ENCODE data around the gene FOXK1.
"Not testable (repeated sequence)": the region's sequence is repeated elsewhere in the genome, so short reads cannot be mapped to it uniquely, and the experiment has no call there.

Gene FOXK1

DNA sequence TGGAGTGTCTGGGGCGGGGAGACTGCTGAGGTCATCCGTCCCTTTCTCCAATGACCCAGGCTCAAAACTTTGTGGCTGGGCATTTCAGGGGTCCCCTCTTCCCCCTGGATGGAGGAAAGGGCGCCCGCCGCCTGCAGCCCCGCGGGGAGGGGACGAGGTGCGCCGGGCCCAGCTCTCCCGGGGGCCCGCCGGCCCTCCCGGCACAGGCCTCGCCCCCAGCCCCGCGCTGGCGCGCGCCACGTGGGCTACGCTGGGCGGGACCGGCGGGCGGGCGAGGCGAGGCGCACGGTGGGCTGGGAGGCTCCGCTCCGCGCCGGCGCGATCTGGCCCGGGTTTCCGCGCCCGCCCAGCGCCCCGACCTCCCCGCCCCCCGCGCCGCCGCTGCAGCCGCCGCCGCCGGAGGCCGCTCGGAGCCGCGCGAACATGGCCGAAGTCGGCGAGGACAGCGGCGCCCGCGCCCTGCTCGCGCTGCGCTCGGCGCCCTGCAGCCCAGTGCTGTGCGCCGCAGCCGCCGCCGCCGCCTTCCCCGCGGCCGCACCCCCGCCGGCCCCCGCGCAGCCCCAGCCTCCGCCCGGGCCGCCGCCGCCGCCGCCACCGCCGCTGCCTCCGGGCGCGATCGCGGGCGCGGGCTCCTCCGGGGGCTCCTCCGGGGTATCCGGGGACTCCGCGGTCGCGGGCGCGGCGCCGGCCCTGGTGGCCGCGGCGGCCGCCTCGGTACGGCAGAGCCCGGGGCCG is at the start of gene FOXK1:
Gene FOXK1, plus strand, starts transcription at position 410 of the 735 bp plus-strand sequence. Its CDS starts 14 bp downstream, at position 424.
- DNase-seq: peak; percentile 56

DNA sequence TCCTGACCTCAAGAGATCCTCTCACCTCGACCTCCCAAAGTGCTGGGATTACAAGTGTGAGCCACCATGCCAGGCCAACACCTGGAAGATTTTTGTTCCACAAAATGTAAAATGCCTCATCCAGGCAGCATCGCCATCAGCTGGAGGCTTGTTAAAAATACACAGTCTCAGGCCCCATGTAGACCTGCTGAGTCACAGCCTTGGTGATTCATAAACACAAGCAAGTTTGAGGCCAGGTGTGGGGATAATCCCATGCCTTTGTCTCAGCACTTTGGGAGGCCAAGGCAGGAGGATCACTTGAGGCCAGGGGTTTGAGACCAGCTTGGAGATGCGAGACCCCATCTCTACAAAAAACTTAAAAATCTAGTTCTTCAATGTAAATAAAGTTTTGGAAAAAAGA is 49.1 kb upstream of the FOXK1 start:
- no peak for DNase-seq

DNA sequence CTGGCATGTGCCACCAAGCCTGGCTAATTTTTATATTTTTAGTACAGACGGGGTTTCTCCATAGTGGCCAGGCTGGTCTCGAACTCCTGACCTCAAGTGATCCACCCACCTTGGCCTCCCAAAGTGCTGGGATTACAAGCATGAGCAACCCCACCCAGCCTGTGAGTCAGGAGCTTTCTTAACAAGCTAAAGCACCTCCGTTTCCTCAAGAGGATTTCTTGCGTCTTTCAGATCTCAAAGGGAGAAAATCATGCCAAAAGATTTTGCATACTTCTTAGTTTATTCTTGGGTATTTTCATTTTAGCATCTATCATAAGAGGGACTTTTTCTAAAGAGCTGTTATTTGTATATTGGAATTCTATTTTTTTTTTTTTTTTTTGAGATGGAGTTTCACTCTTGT is 47.9 kb upstream of the FOXK1 start:
- no peak for DNase-seq

DNA sequence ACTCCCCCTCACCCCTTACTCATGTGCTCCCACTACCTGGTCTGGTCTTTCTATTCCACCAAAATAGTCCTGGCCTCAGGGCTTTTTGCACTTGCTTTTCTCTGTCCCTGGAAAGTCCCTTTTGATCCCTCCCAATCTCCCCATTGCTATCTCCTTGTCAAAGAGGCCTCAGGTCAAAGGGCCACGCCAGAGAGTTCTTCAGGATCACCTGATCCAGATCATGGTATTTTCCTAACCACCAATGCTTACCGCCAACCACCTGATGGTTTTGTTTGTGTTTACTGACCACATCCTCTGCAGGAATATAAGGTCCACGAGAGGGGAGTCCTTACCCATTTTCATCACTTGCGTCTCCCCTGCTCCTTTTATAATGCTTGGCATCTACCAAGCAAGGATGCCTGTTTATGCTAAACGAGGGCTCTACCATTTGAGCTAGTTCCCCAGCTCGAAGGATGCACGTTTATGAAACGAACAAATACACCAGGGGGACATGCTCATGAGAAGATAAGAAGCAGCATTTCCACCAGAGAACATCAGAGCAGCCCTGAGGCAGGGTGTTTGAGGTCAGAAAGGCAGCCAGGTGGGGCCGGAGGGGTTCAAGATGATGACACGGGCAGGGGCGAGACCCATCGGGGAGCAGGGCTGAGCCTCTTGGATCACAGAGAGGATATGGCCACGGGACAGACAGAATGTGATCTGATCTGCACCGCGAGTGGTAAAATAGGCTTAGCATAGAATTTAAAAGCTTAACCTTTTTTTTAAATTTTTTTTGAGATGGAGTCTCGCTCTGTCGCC is 43.1 kb upstream of the FOXK1 start:
- DNase-seq: no peak

DNA sequence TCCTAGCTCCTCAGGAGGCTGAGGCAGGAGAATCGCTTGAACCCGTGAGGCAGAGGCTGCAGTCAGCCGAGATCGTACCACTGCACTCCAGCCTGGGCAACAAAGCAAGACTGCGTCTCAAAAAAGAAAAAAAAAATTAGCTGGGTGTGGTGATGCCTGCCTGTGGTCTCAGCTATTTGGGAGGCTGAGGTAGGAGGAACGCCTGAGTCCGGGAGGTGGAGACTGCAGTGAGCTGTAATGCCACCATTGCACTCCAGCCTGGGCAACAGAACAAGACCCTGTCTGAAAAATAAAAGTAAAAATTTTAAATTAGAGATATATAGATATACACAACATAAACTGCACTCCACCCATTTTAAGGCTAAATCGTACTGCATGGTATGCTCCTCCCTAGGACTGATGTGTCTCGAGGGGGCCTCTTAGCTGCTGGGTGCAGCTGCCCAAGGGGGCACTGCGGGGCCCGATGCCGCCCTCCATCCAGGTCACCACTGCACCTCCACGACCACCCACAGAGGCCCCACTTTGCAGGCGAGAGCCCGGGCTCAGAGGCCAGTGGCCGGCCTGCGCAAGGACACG is 40.9 kb upstream of the FOXK1 start:
- DNase-seq: no peak

DNA sequence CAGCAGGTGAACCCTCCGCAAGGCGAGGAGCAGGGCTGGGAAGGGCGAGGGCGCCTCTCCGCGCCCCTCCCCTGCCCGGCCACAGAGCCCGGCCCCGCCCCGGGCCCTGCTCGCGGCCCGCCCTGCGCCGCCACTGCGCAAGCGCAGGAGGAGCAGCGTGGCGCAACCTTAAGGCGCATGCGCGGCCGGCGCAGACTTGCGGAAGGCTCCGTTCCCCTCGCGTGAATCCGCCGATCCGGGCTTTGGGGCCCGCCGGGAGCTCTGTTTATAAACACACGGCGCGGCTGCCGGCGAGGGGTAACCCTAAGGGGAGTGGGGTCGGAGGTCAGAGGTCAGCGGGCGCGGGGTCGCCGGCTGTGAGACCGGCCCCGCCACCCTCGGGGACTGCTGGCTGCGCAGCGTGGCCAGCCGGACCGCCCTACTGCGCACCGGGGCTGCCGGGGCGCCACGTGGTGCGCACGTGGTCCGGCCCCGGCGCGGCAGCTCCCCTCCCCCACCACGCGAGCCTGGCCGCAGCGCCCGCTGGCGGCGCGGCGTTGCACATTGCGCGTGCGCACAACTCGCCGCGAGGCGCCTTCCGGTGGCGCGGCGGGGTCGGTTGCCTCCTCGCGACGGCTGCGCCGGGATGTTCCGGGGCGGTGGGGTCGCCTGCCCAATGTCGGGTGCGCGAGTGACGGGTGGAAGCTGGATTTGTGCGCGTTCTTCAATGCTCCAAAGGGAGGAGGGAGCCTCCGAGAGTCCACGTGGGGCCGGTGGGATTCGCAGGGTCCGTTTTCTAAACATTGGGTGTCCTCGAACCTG is 40.2 kb upstream of the FOXK1 start:
- DNase-seq: peak; percentile 89

DNA sequence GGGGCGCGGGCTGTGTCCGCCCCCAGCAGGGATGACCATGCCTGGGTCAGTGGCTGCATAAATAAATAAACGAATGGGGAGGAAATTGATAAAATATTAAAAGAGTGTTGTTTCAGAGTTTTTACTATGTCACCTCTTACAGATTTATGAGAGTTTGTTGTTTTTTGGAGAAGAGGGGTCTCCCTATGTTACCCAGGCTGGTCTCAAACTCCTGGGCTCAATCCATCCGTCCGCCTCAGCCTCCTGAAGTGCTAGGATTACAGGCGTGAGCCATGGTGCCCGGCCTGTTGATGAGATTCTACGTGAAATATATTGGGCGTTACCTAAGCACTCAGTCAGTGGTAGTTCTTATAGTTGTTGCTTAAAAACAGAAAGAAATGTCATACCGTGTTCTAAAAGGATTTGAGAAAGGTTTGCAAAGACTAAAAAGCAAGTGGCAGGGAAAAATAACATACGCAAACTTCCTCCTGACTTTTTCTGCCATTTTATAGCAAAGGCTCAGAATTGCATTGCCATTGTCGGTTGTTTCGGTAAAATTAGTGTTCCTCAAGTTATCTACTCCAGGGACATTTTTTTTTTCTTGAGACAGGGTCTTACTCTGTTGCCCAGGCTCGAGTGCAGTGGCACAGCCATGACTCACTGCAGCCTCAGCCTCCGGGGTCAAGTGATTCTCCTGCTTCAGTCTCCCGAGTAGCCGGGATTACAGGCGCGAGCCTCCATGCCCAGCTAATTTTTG is 39.5 kb upstream of the FOXK1 start:
- DNase-seq: no peak

DNA sequence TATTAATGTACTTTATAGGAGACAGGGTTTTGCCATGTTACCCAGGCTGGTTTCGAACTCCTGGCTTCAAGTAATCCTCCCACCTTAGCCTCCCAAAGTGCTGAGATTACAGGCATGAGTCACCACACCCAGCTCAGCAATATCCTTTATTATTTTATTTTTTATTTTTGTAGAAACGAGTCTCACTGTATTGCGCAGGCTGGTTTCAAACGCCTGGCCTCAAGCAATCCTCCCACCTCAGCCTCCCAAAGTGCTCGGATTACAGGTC is 39.0 kb upstream of the FOXK1 start:
- not testable (repeated sequence) for DNase-seq

DNA sequence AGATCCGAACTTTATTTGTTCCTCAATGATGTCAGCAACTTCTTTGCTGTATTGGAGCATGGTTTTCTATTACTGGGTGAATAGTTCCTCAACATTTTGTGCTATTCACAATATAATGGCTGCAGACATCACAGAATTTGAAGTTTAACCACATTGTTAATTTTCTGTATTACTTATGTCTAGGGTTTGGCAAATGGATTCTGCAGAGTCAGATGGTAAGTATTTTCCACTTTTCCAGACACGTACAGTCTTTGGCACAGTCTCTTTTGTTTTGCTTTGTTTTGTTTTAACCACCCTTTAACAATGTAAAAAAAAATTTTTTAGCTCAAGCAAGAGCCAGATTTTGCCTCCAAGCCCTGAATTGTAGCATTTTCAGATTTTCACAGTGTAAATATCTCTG is 36.8 kb upstream of the FOXK1 start:
- DNase-seq: no peak

DNA sequence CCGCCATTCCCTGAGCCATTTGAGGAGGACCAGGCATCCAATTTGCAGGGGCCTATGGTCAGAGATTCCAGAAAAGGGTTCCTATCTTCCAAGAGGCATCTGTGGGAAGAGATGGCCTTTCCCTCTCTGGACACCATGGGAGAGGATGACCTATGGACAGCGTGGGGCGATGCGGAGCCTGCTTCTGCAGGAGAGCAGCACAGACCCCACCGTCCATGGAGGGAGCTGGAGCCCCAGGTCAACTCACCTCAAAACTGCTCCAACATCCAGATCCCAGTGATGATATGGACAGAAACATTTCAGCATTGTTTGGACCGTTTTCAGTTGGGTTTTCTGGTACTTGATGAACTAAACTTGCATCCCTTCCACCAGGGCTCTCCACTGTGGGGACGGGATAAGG is 34.0 kb upstream of the FOXK1 start:
- no peak for DNase-seq

DNA sequence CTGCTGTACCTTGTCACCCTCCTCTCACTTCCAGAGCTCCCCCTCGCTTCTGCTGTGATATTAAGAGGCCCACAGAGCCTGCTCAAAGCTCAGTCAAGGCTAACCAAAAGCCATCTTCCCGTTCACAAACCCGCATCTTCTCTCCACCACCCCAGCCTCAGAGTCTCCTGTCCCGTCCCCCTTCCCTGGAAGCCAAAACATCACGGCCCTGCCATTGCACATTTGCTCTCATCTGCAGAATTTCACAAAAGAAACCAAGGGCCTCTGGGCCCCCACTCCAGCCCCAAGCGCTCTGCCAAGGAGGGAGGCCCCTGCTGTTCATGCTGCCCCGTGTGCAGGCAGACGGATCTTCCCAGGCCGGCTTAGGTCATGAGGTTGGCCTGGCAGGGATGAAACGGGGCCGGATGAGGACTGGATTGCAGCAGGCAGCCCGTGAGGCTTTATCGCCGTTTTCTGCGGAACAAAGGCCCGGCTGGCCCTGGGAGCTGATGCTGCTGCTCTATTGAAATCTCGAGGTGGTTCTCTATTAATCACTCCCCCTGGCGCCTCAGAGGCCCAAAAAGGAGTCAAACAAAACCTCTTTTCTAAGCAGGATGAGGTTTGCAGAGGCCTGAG is 31.6 kb upstream of the FOXK1 start:
- DNase-seq: no peak

DNA sequence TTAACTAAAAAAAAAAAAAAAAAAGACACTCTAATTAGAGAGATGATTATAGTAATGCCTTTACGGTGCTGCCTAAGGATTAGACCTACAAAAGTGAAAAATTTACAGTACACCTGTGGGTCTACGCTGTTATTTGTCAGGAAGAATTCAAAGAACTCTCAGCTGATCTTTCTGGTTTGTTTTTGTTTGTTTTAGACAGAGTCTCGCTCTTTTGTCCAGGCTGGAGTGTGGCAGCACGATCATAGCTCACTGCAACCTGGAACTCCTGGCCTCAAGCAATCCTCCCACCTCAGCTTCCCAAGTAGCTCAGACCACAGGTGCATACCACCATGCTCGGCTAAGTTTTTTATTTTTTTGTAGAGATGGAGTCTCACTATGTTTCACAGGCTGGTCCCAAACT is 28.3 kb upstream of the FOXK1 start:
- no peak for DNase-seq

DNA sequence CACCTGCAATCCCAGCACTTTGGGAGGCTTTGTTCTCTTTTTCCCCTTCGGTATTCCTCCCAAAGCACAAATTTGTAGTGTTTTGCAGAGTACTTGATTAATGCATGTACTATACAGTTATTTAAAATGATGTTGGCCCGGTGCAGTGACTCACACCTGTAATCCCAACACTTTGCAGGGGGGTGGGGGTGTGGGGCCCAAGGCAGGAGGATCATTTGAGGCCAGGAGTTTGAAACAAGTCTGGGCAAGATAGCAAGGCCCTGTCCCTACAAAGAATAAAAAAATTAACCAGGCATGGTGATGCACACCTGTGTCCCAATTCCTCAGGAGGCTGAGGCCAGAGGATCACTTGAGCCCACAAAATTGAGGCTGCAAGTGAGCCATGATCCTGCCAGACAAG is 26.8 kb upstream of the FOXK1 start:
- DNase-seq: no peak

DNA sequence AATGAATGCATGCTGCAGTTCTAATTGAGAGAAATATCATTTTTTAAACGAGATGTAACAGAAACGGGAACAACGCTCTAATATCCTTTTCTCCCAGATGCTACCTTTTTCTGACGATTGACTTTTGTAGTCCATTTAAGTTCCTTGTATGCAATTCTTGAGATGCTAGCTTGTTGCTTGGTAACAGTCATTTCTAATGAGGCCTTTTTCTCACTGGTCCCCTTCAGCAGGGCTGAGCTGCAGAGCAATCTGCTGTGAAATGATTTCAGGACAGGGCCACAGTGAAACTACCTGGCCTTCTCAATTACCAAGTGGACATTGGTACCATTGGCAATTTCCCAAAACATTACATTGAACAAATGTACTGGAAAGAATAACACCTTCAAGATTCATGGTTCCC is 26.2 kb upstream of the FOXK1 start:
- no peak for DNase-seq

DNA sequence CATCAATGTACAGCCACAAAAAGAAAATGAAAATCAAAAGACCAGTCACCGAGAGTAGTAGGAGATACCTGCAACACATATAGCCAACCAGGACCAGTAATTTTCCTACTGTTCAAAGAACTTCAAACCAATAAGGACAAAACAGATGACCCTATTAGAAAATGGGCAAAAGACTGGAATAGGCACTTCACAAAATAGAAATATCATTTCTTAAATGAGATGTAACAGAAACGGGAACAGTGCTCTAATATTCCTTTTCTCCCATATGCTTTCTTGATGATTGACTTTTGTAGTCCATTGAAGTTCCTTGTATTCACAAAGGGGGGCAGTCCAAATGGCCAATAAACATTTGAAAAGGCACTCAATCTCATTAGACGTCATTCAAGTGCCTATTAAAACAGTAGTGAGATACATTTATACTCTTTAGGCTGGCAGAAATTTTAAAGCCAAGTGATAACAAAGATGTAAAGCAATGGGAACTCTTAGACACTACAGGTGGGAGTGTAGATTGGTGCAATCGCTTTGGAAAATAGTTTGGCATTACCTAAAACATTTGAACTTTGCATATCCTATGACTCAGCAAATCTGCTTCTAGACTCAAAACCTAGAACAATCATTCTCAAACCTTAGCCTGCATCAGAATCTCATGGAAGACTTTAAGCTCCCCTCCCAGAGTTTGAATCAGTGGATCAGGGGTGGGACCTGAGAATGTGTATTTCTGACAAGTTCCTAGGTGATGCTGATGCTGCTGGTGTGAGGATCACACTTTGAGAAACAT is 24.3 kb upstream of the FOXK1 start:
- DNase-seq: no peak

DNA sequence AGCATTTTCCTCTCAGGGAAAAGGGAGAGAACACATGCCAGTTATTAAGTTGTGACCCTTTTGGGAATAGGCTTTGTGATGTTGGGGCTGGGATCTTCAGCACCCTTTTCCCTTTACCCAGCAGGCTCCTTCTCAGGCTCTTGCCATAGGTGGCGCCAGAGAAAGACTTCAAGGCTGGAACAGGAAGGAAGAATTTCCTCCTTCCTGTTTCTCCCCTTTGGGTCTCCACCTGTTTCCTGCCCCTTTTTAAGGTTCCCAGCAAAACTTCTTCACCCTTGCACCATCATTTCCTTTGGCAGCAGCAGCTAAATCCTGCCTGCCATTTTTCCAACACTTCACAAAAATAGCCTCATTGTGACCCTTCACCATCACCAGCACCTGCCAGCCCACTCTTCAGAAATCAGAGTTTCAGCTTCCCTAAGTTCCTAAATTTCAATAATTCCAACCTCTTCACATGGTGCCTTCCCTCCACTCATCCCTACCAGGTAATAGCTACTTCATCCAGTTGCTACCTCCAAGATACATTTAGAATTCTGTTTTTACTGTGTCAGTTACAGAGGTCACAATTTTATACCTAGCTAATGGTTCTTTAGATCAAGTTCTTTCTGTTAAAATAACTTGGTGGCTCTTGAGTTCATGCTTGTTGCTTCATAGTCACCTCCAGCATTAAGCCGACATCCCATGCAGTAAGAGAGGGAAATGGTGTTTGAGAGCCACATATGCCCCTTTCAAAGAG is 22.4 kb upstream of the FOXK1 start:
- no peak for DNase-seq

DNA sequence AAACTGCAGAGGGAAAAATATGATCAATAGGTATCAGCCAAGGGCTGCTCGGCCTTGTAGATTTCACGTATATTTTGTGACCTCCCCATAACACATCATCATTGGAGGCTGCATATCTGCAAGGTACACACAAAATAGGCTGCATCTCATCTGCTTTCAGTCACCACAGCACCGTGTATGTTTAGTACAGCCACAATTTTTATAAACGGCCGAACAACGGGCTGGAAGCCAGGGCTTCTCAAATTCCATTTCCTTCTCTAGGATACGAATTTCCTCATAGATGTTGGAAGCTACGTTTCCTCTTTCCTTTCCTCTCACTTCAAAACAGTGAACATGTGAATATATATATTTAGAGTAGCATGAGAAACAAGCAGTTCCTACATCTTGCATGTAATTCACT is 20.2 kb upstream of the FOXK1 start:
- no peak for DNase-seq

DNA sequence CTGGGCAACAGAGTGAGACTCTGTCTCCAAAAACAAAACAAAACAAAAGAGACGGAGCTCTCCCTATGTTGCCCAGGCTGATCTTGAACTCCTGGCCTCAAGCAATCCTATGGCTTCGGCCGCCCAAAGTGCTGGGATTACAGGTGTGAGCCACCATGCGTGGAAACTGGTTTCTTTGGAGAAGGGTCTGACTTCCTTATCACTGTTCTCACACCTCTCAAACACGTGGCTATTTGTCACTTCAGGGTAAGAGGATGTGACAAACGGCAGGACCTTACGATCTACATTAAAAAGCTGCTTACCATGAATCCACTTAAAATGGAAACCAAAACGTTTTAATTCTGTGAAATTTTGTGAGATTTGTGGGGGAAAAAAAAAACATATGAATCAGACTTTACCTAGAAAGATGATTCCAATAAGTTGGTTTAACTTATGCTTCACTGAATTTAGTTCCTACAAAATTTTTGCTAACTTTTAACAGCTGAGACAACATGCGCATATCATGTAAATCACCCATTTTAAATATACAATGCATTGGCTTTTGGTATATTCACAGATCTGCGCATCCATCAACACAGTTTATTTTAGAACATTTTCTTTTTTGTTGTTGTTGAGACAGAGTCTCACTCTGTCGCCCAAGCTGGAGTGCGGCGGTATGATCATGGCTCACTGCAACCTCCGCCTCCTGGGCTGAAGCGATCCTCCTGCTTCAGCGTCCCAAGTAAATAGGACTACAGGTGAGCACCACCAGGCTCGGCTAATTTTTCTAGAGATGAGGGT is 18.7 kb upstream of the FOXK1 start:
- no peak for DNase-seq

DNA sequence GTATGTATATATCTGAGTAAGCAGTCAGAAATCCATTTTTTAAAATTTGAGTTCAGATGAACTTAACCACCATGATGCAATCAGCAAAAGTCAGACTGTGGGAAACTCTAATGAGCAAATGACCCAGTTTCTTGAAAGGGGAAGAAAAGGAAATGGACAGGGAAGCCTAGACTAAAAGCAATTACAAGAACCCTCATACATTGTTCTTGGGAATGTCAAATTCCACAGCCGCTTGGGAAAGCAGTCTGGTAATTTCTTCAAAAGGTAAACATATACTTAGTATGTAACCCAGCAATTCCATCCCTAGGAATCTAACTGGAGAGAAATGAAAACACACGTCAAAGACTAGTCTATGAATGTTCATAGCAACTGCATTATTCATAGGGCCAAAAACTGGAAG is 16.4 kb upstream of the FOXK1 start:
- no peak for DNase-seq
